ENCODE data around the gene MKRN2OS.

DNA sequence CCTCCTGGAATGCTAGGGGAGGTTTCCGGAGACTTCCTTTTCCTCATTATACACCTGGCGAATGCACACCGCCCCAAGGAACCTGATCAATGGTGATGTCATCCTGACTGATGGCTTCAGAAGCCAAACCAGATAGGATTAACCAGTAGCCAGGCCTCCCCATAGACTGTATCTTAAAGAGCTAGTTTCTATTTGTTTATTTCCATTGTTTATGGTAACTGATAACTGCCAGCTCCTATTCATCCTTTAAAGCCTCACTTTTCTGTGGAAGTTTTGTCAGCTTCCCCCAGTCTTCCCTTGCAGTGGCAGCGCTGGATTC lies at the start of gene MKRN2OS:
- TF ChIP-seq POLR2AphosphoS5 (IDR thresholded peaks at IDR 0.05; ENCODE audit: low read depth, low read length) (no peak), SIN3A (IDR thresholded peaks at IDR 0.05; ENCODE audit: borderline replicate concordance, insufficient read depth, low read length) (no peak)

All from PFSK-1 (cell line).